ENCODE data around the gene PRKRA.

PRKRA gene

DNA sequence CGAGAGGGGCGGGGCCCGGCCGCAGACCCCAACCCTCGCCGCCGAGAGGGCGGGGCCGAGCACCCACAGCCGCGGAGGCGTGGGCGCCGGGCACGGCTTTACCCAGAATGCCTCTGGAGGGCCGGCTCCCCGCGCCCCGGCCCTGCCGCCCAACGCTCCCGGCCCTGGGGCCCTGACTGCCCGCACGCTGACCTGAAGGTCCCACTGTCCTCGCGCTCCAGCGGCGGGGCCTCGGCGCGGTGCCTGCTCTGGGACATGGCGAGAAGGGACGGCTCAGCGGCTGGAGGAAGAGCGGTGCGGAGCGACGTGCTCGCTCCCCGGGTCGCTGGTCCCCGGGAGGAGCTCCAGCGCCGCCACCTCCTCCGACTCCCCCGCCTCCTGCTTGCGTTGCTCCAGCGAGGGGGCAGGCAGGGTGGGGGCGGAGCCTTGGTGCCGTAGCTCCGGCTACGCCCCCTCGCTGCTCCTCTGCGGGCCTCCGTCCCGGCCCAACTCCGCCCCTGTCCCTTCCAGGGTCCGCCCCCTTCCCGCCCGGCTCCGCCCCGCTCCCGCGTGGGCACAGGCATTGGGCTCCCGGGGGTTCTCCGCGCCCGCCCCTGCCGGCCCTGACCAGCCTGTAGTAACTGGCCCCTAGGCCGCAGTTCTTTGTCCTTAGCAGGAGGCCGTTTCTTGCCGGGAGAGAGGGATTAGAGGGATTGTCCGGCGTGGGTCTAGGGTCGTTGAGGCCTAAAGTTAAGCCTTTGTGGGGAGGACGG, at the start of gene PRKRA, which contains the start of gene PJVK:
TSS of gene PRKRA (minus strand) at position 402 of the 752 bp plus-strand sequence. CDS start at position 257, 145 bp downstream.
TSS of gene PJVK (plus strand) at position 605 of the 752 bp plus-strand sequence. CDS start 2,032 bp downstream, outside the sequence.
- Histone ChIP-seq H3K4me1 (ENCODE audit: insufficient read depth, low read length, poor library complexity, severe bottlenecking) (peaks cover 30% of the 10 kb centered on the region), H3K9ac (ENCODE audit: low read depth, low read length, poor library complexity, severe bottlenecking) (peak within 1 kb of the TSS; percentile 100), H4K20me1 (ENCODE audit: insufficient read depth, low read length, poor library complexity, severe bottlenecking) (peaks cover 27% of the 10 kb centered on the region), H3K9me2 (replicated peaks; ENCODE audit: low read depth, low read length) (no peaks in the 10 kb centered on the region), H3K79me2 (ENCODE audit: insufficient read depth, low read length) (peaks cover 50% of the 10 kb centered on the region), H3K4me2 (ENCODE audit: low read depth, low read length, poor library complexity, severe bottlenecking) (peak within 1 kb of the TSS; percentile 85), H3K36me3 (ENCODE audit: insufficient read depth, low read length) (peaks cover 5% of the 10 kb centered on the region), H3K4me3 (ENCODE audit: low read length, poor library complexity, severe bottlenecking) (peak within 1 kb of the TSS; percentile 75), H3K27me3 (ENCODE audit: insufficient read depth, low read length, poor library complexity, severe bottlenecking) (no peaks in the 10 kb centered on the region), H3K9me3 (ENCODE audit: insufficient read depth, low read depth, low read length) (no peaks in the 10 kb centered on the region), H2AFZ (ENCODE audit: low read length) (peak within 1 kb of the TSS; percentile 88), H3F3A (ENCODE audit: low read depth) (no peaks in the 10 kb centered on the region)
- TF ChIP-seq CTCF (conservative IDR thresholded peaks at IDR 0.05; ENCODE audit: low read length) (no peak), EZH2phosphoT487 (IDR thresholded peaks at IDR 0.05; ENCODE audit: borderline replicate concordance) (no peak)

GRCh38 chr2:178499640-178500039, 48.7 kb upstream of the PRKRA start:
- Histone ChIP-seq H3K4me3 (ENCODE audit: low read length, poor library complexity, severe bottlenecking) (no peak overlapping the region), H3K9me2 (replicated peaks; ENCODE audit: low read depth, low read length) (no peaks in the 10 kb centered on the region), H4K20me1 (ENCODE audit: insufficient read depth, low read length, poor library complexity, severe bottlenecking) (no peaks in the 10 kb centered on the region), H3K79me2 (ENCODE audit: insufficient read depth, low read length) (no peaks in the 10 kb centered on the region), H2AFZ (ENCODE audit: low read length) (no peak overlapping the region), H3K27me3 (ENCODE audit: insufficient read depth, low read length, poor library complexity, severe bottlenecking) (no peaks in the 10 kb centered on the region), H3K4me1 (ENCODE audit: insufficient read depth, low read length, poor library complexity, severe bottlenecking) (peaks cover 8% of the 10 kb centered on the region), H3K9ac (ENCODE audit: low read depth, low read length, poor library complexity, severe bottlenecking) (no peak overlapping the region), H3K36me3 (ENCODE audit: insufficient read depth, low read length) (peaks cover 83% of the 10 kb centered on the region), H3K9me3 (ENCODE audit: insufficient read depth, low read depth, low read length) (no peaks in the 10 kb centered on the region), H3F3A (ENCODE audit: low read depth) (no peaks in the 10 kb centered on the region), H3K4me2 (ENCODE audit: low read depth, low read length, poor library complexity, severe bottlenecking) (no peak overlapping the region)
- no peak for TF ChIP-seq EZH2phosphoT487 (IDR thresholded peaks at IDR 0.05; ENCODE audit: borderline replicate concordance)
- TF ChIP-seq CTCF (conservative IDR thresholded peaks at IDR 0.05; ENCODE audit: low read length), result no peak

GRCh38 chr2:178498137-178498536, 47.2 kb upstream of the PRKRA start:
- Histone ChIP-seq H3K36me3 (ENCODE audit: insufficient read depth, low read length) (peaks cover 83% of the 10 kb centered on the region), H2AFZ (ENCODE audit: low read length) (no peak overlapping the region), H3K27me3 (ENCODE audit: insufficient read depth, low read length, poor library complexity, severe bottlenecking) (no peaks in the 10 kb centered on the region)

More at GRCh38 chr2:178498137-178498536, 47.2 kb upstream of the PRKRA start:
- Histone ChIP-seq H3K9me3 (ENCODE audit: insufficient read depth, low read depth, low read length) (no peaks in the 10 kb centered on the region), H3K79me2 (ENCODE audit: insufficient read depth, low read length) (no peaks in the 10 kb centered on the region), H3K4me2 (ENCODE audit: low read depth, low read length, poor library complexity, severe bottlenecking) (no peak overlapping the region), H4K20me1 (ENCODE audit: insufficient read depth, low read length, poor library complexity, severe bottlenecking) (no peaks in the 10 kb centered on the region), H3K4me1 (ENCODE audit: insufficient read depth, low read length, poor library complexity, severe bottlenecking) (peaks cover 8% of the 10 kb centered on the region), H3K4me3 (ENCODE audit: low read length, poor library complexity, severe bottlenecking) (no peak overlapping the region), H3F3A (ENCODE audit: low read depth) (no peaks in the 10 kb centered on the region), H3K9me2 (replicated peaks; ENCODE audit: low read depth, low read length) (no peaks in the 10 kb centered on the region), H3K9ac (ENCODE audit: low read depth, low read length, poor library complexity, severe bottlenecking) (no peak overlapping the region)
- TF ChIP-seq EZH2phosphoT487 (IDR thresholded peaks at IDR 0.05; ENCODE audit: borderline replicate concordance), result no peak
- TF ChIP-seq CTCF (conservative IDR thresholded peaks at IDR 0.05; ENCODE audit: low read length), result no peak
